Heart left ventricle (tissue), 16 donors: ENCODE measurements around the gene TRIM17. TPM values are rescaled to one million over a fixed set of nuclear protein-coding genes. Genes with fewer than 3 reads are reported as not detected.

ENCODE experiments used
- ATAC-seq, 4 donors: fragments of 200-7000 bp; cut with Tn5 transposase; one replicate each; pipeline ENCODE4 v1.9.1; 2020 to 2022; ENCODE audit warnings: moderate library complexity in 4 of 4, mild to moderate bottlenecking in 3 of 4, moderate number of reproducible peaks in 1 of 4
- DNase-seq, 5 donors: peaks; one replicate each; pipeline ENCODE4 v3.0.0-alpha.2; 2020
- H3K27ac ChIP-seq, 12 donors: fragments of 200-600 bp; sonication (generic) in 4 of 12; one replicate each; pipeline versions ENCODE4 v1.5.0 to v1.8.0; 2016 to 2022; ENCODE audit warnings: mild to moderate bottlenecking in 2 of 12
- H3K27me3 ChIP-seq, 9 donors: fragments of 200-600 bp; sonication (generic) in 2 of 9; one replicate each; pipeline versions ENCODE4 v1.5.1 to v1.8.0; 2016 to 2022; ENCODE audit warnings: mild to moderate bottlenecking in 3 of 9
- H3K36me3 ChIP-seq, 9 donors: fragments of 200-600 bp; sonication (generic) in 2 of 9; one replicate each; pipeline versions ENCODE4 v1.5.0 to v1.8.0; 2018 to 2022; ENCODE audit warnings: mild to moderate bottlenecking in 2 of 9
- H3K4me1 ChIP-seq, 12 donors: fragments of 200-600 bp; sonication (generic) in 4 of 12; one replicate each; pipeline versions ENCODE4 v1.5.0 to v1.8.0; 2016 to 2022; ENCODE audit warnings: mild to moderate bottlenecking in 3 of 12
- H3K4me3 ChIP-seq, 12 donors: fragments of 200-600 bp; sonication (generic) in 4 of 12; one replicate each; pipeline versions ENCODE4 v1.5.0 to v1.8.0; 2017 to 2022; ENCODE audit warnings: mild to moderate bottlenecking in 9 of 12, moderate library complexity in 4 of 12
- H3K9me3 ChIP-seq, 12 donors: fragments of 200-600 bp; sonication (generic) in 4 of 12; one replicate each; pipeline versions ENCODE4 v1.5.0 to v1.8.0; 2016 to 2022; ENCODE audit warnings: mild to moderate bottlenecking in 1 of 12
- CTCF ChIP-seq, 12 donors: fragments of 200-600 bp; sonication (generic) in 4 of 12; IDR thresholded peaks; one replicate each; pipeline versions ENCODE4 v1.5.0 to v1.8.0; 2018 to 2022; ENCODE audit warnings: antibody characterized with exemption in 12 of 12, mild to moderate bottlenecking in 5 of 12
- POLR2A ChIP-seq, 2 donors: fragments of 450-650 bp; IDR thresholded peaks; one replicate each; pipeline ENCODE4 v1.6.1; 2017; ENCODE audit warnings: antibody characterized with exemption in 2 of 2, mild to moderate bottlenecking in 2 of 2, moderate library complexity in 2 of 2
- WGBS, 4 donors: extraction: QIAGEN DNeasy Blood & Tissue Kit in 2 of 4; methylation state at CpG; one replicate each; pipeline versions ENCODE4 v1.1.5 to v1.1.7; 2013 to 2018; 5-methylcytosine and 5-hydroxymethylcytosine counted together
- intact Hi-C, 10 donors: fragments of 100-400 bp; cut with DNase I; formaldehyde crosslinking; loops; one replicate each; pipeline versions ENCODE4 v1.11.1 to v1.14.2; 2022
- polyA plus RNA-seq, 2 donors: library from polyadenylated mRNA; stranded (reverse); fragments of 200-250 nt; gene quantifications; one replicate each; pipeline ENCODE4 v1.2.3, GENCODE V29; 2013
- total RNA-seq, 9 donors: library from RNA; depleted of rRNA in 2 of 9; stranded (reverse); fragments of >200 nt in 2 of 9; fragmentation: NEBNext Ultra II Directional in 3 of 9; extraction: Animal tissue kit (Norgen Biotek cat#: 25700) in 3 of 9; gene quantifications; one replicate each; pipeline versions ENCODE4 v1.1.0 to v1.2.4, GENCODE V29; 2016 to 2023
- donor health status: ischemic (EF 13 %, LVEDD 7.1; RV severe dilation, severe dysfunction).
- donor health status: healthy with polysubstance abuse.
- donor health status: DM: no; HTN: yes; CAD: no.
- donor health status: DM: no; HTN: no; CAD: no.
- donor health status: ischemic (EF 25% LVEDD 6.9; RV normal size, moderate dysfunction).
- donor health status: ischemic (EF 25% LVEDD 5.7; RV mildly dilated, moderate dysfunction).
- donor health status: healthy.
- donor health status: DM: yes; HTN: yes; CAD: no.
- donor health status: ischemic (EF 35%, LVEDD 5.7; RV mildly dilated, moderate dysfunction).
- donor health status: nonischemic (EF 11% LVEDD 7.7; RV severe dilation, severe dysfunction).
- donor health status: DM: yes; HTN: yes; CAD: no.
- donor health status: PGD.
- donor health status: ischemic (EF 29% LVEDD 5.4; RV normal size, mild dysfunction).
- donor health status: nonischemic (EF 23%, LVEDD 6.1; RV moderate dilation, normal function).

TRIM17 gene
- total and polyA plus RNA-seq, 11 donors = 0.08 to 1.7 (median 0.39) TPM; not detected in 3

- WGBS, 4 donors = 69 to 79% (median 75%) methylated on average over 18 to 26 of the region's 26 CpGs
- H3K4me3 ChIP-seq = no peak overlapping the region
- H3K36me3 ChIP-seq = peaks cover 0 to 10% (median 0%) of the 10 kb centered on the region in 9 donors
- H3K27me3 ChIP-seq = no peaks in the 10 kb centered on the region
- peak overlapping the region; percentile 9 to 95 (median 70) for H3K27ac ChIP-seq
- no peaks in the 10 kb centered on the region for H3K9me3 ChIP-seq
- no peak for TF ChIP-seq CTCF (IDR thresholded peaks at IDR 0.05)
- no peak for TF ChIP-seq POLR2A (IDR thresholded peaks at IDR 0.05)
- H3K4me1 ChIP-seq = peaks cover 0 to 37% (median 0%) of the 10 kb centered on the region in 12 donors
- intact Hi-C loops = no loop called here
- ATAC-seq = peak in 3 of 4 donors; percentile 0 to 3 (median 0)
- peak in 3 of 5 donors; percentile 41 to 72 (median 53) for DNase-seq
These were observed 55.1 kb downstream of the TRIM17 start for GRCh38 chr1:228361314-228362140.

- WGBS, 4 donors = 67 to 74% (median 72%) methylated on average over 14 to 19 of the region's 19 CpGs
- H3K27ac ChIP-seq = peak overlapping the region; percentile 24 to 95 (median 70)
- H3K36me3 ChIP-seq = peaks cover 0 to 12% (median 6%) of the 10 kb centered on the region in 9 donors
- peaks cover 0 to 31% (median 1%) of the 10 kb centered on the region in 12 donors for H3K4me1 ChIP-seq
- DNase-seq = peak in 3 of 5 donors; percentile 60 to 83 (median 65)
- intact Hi-C loops = no loop called here
- no peak for TF ChIP-seq POLR2A (IDR thresholded peaks at IDR 0.05)
- no peak for TF ChIP-seq CTCF (IDR thresholded peaks at IDR 0.05)
- no peak overlapping the region for H3K4me3 ChIP-seq
- H3K27me3 ChIP-seq = no peaks in the 10 kb centered on the region
- peak; percentile 35 to 50 (median 40) for ATAC-seq
- no peaks in the 10 kb centered on the region for H3K9me3 ChIP-seq
These were observed 55.9 kb downstream of the TRIM17 start for GRCh38 chr1:228360533-228361313.

GRCh38 chr1:228359613-228360532, 56.8 kb downstream of the TRIM17 start:
- Histone ChIP-seq H3K9me3 (no peaks in the 10 kb centered on the region), H3K4me1 (peaks cover 0 to 23% (median 1%) of the 10 kb centered on the region in 12 donors), H3K36me3 (peaks cover 0 to 17% (median 6%) of the 10 kb centered on the region in 9 donors), H3K4me3 (no peak overlapping the region), H3K27me3 (no peaks in the 10 kb centered on the region), H3K27ac (peak overlapping the region; percentile 24 to 95 (median 70))
- peak; percentile 0 to 11 (median 2) for ATAC-seq
- peak in 3 of 5 donors; percentile 28 to 68 (median 43) for DNase-seq
- TF ChIP-seq POLR2A (IDR thresholded peaks at IDR 0.05) (no peak), CTCF (IDR thresholded peaks at IDR 0.05) (no peak)
- WGBS, 4 donors = 75 to 84% (median 83%) methylated on average over 41 to 45 of the region's 45 CpGs
- intact Hi-C loops = no loop called here
